AG04450 (cell line): ENCODE measurements around the gene PTGS1. TPM values are rescaled to one million over a fixed set of nuclear protein-coding genes. Genes with fewer than 3 reads are reported as not detected.
"Not testable (repeated sequence)": the region's sequence is repeated elsewhere in the genome, so short reads cannot be mapped to it uniquely, and the experiment has no call there.

ENCODE experiments used
- CTCF ChIA-PET: fragments of 300-600, 350-600 bp; formaldehyde crosslinking; extraction: SDS; loops from one replicate; lab custom pipeline; 2022; ENCODE audit warnings: antibody characterized with exemption, inconsistent platforms; lab: Charles Lee
- POLR2A ChIA-PET: fragments of 350-600 bp; formaldehyde crosslinking; extraction: SDS; loops from one replicate; lab custom pipeline; 2021; ENCODE audit warnings: antibody characterized with exemption, inconsistent platforms; lab: Yijun Ruan, JAX
- DNase-seq: peaks from one replicate; pipeline ENCODE4 v3.0.0-alpha.2; 2011; ENCODE audit warnings: low read depth, low spot score
- H3K27ac ChIP-seq: one replicate; pipeline ENCODE4 v1.5.1; 2012; ENCODE audit warnings: low read depth, low read length, control low read depth
- H3K27me3 ChIP-seq: one replicate; pipeline ENCODE4 v1.6.0; 2012; ENCODE audit warnings: low read length; ENCODE audit not compliant: control insufficient read depth, insufficient read depth
- H3K4me3 ChIP-seq: 2 replicates; pipeline ENCODE4 v1.5.1; 2011; ENCODE audit warnings: mild to moderate bottlenecking, low read depth, low read length, control low read depth
- H3K9me3 ChIP-seq: 2 replicates; pipeline ENCODE4 v1.5.1; 2012; ENCODE audit warnings: low read length; ENCODE audit not compliant: control insufficient read depth, insufficient read depth
- polyA plus RNA-seq: library from polyadenylated mRNA; depleted of rRNA; stranded (reverse); fragments of >200 nt; gene quantifications from 2 replicates; pipeline ENCODE4 v1.2.3, GENCODE V29; 2011
- TF ChIP-seq, protein P1 (sequence below): IDR thresholded peaks from 2 replicates; pipeline ENCODE4 v1.5.1; 2011; ENCODE audit warnings: low read depth, low read length, control low read depth, inconsistent platforms

PTGS1 gene
- polyA plus RNA-seq, 1 experiment: 83.1 TPM

DNA sequence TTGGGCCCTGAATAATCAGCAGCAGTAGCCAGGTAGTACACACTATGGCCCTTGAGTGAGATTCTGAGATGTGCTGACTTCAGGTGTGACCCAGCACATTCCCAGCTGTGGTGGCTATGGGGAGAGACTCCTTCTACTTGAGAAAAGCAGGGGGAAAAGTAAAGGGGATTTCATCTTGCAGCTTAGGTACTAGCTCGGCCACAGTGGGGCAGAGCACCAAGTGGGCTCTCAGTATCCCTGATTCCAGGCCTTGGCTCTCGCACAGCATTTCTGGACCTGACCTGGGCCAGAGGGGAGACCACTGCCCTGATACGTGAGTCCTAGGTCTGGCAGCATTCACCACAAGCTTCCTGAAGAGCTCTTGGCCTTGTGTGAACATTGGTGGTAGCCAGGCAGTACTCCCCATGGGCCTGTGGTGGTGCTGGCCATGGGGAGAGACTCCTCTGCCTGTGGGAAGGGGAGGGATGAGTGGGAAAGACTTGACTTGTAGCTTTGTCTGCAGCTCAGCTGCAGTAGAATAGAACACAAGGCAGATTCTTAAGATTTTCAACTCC, 27.6 kb downstream of the PTGS1 start:
- no peak for DNase-seq
- H3K9me3 ChIP-seq: no peaks in the 10 kb centered on the region
- ChIA-PET CTCF (interaction anchor here (0.6 to 1.1 kb wide), 3 partner anchors 10 to 27 kb away, joined by 3 to 7 read pairs (median 3); no protein-coding TSS in a partner anchor), POLR2A (no interaction called here)
- H3K27me3 ChIP-seq: no peaks in the 10 kb centered on the region
- H3K27ac ChIP-seq: no peak overlapping the region
- TF ChIP-seq, protein P1, sequence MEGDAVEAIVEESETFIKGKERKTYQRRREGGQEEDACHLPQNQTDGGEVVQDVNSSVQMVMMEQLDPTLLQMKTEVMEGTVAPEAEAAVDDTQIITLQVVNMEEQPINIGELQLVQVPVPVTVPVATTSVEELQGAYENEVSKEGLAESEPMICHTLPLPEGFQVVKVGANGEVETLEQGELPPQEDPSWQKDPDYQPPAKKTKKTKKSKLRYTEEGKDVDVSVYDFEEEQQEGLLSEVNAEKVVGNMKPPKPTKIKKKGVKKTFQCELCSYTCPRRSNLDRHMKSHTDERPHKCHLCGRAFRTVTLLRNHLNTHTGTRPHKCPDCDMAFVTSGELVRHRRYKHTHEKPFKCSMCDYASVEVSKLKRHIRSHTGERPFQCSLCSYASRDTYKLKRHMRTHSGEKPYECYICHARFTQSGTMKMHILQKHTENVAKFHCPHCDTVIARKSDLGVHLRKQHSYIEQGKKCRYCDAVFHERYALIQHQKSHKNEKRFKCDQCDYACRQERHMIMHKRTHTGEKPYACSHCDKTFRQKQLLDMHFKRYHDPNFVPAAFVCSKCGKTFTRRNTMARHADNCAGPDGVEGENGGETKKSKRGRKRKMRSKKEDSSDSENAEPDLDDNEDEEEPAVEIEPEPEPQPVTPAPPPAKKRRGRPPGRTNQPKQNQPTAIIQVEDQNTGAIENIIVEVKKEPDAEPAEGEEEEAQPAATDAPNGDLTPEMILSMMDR: no peak
- no peak overlapping the region for H3K4me3 ChIP-seq

DNA sequence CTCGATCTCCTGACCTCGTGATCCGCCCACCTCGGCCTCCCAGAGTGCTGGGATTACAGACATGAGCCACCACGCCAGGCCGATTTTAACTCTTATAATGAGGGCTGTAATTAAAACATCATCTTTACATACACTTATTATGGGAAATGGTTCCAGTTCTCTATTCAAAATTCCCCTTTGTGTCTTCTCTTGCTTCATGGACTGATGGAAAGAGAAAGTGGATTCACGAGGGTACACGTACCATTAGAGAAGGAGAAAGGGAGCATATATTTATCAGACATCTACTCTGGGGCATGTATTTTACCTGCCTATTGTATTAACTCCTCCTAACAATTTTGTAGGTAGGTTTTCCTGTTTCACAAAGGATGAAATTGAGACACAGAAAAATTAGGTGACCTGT, 31.1 kb downstream of the PTGS1 start:
- POLR2A ChIA-PET: no interaction called here
- TF ChIP-seq, protein P1: no peak
- H3K27ac ChIP-seq: peak overlapping the region; percentile 86
- DNase-seq: no peak
- H3K9me3 ChIP-seq: no peaks in the 10 kb centered on the region; the same call in none of the 2 replicates
- CTCF ChIA-PET: no interaction called here
- no peak overlapping the region for H3K4me3 ChIP-seq
- H3K27me3 ChIP-seq: no peaks in the 10 kb centered on the region

DNA sequence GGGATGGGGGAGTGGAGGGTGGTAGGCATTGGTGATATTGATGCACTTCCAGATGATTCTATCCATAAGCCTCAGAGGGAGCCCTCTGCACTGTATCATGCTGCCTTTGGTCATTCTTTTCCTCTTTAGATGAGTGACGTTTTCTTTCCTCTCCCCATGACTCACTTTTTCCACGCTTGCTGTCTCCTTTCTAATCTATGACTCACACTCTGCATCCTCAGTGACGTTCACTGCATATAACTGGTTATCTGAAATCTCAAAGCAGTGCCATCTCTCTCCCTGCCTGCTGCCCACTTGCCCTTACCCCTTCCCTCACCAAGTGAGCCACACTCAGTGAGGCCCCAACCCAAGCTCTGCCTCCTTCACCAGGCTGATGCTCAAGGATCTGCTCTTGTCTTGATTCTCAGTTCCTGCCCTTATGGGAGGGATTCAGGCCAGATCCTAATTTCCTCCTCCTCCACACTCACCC, 31.6 kb downstream of the PTGS1 start:
- CTCF ChIA-PET: no interaction called here
- Histone ChIP-seq H3K4me3 (no peak overlapping the region), H3K27ac (peak overlapping the region; percentile 86), H3K27me3 (no peaks in the 10 kb centered on the region), H3K9me3 (no peaks in the 10 kb centered on the region; the same call in none of the 2 replicates)
- DNase-seq: peak; percentile 91
- POLR2A ChIA-PET: no interaction called here
- TF ChIP-seq, protein P1: no peak

DNA sequence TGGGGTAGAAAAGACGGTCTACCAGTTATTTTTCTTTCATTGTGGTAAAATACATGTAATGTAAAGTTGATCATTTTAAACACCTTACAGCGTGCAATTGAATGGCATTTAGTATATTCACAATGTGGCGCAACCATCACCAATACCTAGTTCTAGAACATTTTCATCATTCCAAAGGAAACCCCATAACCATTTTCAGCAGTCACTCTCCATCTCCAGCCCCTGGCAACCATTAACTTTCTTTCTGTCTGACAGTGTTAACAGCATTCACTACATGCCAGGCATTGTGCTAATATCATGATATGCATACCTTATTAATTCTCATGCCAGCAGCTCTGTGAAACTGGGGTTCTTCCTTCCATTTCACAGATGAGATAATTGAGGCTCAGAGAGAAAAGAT, 32.0 kb downstream of the PTGS1 start:
- Histone ChIP-seq H3K27me3 (no peaks in the 10 kb centered on the region), H3K9me3 (no peaks in the 10 kb centered on the region; the same call in none of the 2 replicates), H3K27ac (peak overlapping the region; percentile 86), H3K4me3 (no peak overlapping the region)
- TF ChIP-seq, protein P1: no peak
- DNase-seq: no peak
- CTCF ChIA-PET: no interaction called here
- POLR2A ChIA-PET: no interaction called here

DNA sequence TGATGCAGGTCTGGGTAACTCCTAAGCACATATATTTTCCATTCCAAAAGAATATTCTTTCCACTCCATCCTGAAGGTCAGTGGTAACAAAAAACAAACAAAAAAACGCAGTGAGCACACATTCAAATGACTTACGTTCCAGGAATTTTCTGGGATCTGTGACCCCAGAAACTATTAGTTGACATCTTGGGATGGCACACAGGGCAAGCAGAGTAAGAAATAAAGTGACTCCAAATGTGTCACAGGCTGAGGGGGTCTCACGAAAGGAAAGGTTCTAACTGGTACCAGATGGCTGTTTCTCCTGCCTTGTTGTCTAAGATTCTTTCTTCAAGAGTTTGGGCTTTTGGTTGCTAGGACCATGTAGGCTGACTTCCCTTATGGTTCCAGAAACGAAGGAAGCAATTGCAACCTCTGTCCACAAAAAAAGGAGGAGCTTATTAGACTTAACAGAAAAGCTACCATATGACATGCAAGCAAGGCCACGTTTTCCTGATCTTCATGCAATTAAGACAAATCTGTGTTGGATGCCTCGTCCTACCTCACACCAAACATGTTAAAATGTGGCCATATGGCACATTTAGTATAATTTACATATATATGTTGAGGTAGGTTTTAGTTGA, 32.7 kb downstream of the PTGS1 start:
- DNase-seq: no peak
- no peak overlapping the region for H3K4me3 ChIP-seq
- no peaks in the 10 kb centered on the region; the same call in none of the 2 replicates for H3K9me3 ChIP-seq
- ChIA-PET CTCF (interaction anchor here (0.9 kb wide), 1 partner anchor 21 kb away, joined by 3 read pairs; no protein-coding TSS in a partner anchor), POLR2A (no interaction called here)
- H3K27me3 ChIP-seq: no peaks in the 10 kb centered on the region
- TF ChIP-seq, protein P1: no peak
- H3K27ac ChIP-seq: peak overlapping the region; percentile 86

DNA sequence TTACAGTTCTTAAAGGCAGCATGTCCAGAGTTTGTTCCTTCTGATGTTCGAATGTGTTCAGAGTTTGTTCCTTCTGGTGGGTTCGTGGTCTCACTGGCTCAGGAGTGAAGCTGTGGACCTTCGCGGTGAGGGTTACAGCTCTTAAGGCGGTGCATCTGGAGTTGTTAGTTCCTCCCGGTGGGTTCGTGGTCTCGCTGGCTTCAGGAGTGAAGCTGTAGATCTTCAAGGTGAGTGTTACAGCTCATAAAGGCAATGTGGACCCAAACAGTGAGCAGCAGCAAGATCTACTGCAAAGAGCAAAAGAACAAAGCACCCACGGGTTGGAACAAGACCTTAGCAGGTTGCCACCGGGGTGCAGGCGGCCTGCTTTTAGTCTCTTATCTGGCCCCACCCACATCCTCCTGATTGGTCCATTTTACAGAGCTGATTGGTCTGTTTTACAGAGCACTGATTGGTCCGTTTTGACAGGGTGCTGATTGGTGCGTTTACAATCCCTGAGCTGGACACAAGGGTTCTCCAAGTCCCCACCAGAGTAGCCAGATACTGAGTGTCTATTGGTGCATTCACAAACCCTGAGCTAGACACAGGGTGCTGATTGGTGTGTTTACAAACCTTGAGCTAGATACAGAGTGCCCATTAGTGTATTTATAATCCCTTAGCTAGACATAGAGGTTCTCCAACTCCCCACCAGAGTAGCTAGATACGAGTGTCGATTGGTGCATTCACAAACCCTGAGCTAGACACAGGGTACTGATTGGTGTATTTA, 34.7 kb downstream of the PTGS1 start:
- POLR2A ChIA-PET, DNase-seq, H3K4me3 ChIP-seq, H3K27ac ChIP-seq, H3K9me3 ChIP-seq, CTCF ChIA-PET, H3K27me3 ChIP-seq: not testable (repeated sequence)
